ENCODE data around the gene ETS1.

The ETS1 gene

DNA sequence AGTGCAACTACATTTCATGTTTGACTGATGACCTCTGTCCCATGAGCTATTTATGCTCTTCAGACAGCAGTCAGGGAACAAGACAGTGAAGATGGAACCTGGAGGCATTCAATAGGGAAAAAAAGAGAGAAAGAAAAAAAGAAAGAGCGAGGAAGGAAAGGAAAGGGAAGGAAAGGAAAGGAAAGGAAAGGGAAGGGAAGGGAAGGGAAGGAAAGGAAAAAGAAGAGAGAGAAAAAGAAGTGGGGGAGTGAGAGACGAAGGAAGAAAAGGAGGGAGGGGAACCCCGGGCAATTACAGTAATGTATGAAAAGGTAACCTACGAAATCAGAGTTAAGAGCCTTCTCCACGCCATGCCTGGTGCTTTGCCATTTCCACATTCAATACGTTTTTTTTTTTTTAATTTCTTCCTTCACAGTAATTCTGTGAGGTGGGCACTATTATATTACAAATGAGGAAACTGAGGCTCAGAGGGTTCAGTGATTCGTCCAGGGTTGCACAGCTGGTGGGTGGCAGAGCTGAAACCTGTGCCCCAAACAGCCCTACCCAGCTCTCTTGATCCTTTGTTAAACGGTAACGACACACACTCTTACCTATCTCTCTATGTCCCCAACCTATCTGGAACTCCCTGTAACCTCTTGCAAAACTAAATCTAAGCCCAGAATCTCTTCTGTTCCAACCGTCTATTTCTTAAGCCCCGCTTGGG is 39.3 kb downstream of the ETS1 start:
- DNase-seq (ENCODE audit: low spot score) (no peak), FAIRE-seq (no peak)

DNA sequence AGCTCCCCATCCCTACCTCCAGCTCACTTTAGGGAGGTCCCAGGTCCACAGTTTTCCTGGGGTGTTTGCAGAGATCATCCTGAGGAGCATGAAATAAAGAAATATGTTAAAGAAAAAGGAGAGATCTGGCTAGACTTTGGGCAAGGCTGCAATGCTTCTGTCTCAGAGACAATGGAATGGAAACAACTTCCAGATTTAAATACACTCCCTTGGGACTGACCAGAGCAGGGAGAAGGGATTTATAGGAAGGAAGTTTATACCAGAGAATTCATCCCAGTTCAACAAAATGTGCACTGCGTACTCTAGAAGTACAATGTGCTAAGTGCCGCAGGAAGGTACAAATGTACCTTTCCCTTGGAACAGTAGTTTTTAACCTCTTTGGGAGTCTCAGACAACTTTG is 40.4 kb downstream of the ETS1 start:
- DNase-seq (ENCODE audit: low spot score) = no peak
- FAIRE-seq = no peak

DNA sequence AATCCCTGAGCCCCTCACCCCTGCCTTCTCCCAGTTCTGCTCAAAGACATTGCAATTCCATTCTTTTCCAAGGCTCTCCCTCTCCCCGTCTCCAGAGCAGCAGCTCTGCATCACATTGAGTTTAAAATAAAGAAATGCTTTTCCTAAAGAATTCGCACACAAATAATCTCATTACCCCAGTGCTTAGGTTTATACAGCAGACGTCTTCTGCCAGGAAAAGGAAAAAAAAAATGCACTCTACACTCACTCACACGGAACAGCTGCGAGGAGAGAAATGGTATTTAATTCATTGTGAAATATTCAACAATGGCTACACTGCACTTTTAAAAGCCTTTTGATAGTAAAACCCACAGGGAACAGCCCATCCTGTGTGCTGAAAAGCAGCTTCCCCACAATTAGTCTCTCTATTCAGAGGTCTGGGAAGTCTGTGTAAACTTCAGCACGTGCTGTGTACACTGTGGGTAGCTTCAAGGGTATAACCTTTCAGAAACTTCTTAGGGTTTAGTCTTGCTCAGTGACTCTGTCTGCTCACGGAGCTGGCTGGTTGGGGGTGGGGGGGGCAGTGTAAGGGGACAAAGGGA is 42.8 kb downstream of the ETS1 start:
- no peak for FAIRE-seq
- DNase-seq (ENCODE audit: low spot score) = no peak

DNA sequence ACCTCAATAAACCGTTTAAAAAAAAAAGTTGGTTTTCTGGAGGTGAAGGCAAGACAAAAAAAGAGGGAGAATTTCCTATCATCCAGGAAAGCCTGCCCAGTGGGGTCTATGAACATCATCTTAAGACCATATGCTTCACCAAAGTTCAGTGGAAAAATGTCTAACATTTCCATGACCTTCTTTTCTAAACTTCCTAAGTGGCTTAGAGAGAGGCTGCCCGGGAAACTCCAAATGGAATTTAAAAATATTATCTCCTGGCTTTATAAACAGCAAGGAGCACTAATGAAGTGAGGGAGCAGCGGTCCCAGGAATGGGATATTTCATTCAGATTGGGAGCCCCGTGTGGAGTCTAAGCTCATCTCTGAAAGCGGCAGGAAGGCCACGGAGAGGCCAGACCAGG is 46.9 kb downstream of the ETS1 start:
- FAIRE-seq (no peak), DNase-seq (ENCODE audit: low spot score) (no peak)

DNA sequence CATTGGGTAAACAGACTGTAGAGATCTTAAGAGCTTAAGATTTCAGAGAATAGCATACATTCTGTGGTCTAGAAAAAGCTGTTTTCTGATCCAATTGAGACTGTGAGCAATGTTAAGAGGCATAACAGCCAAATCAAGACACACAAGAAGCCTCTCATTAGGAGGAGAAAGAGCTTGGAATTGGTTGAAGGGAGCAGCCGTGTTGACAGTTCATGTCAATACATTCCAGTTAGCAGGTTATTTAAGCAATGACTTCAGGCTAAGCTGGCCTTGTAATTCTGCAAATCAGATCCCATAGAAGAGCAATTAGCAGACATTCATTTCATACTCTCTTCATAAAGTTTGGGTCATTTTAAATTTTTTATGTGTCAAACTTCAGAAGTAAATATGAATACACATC is 50.9 kb downstream of the ETS1 start:
- DNase-seq (ENCODE audit: low spot score) = no peak
- no peak for FAIRE-seq

DNA sequence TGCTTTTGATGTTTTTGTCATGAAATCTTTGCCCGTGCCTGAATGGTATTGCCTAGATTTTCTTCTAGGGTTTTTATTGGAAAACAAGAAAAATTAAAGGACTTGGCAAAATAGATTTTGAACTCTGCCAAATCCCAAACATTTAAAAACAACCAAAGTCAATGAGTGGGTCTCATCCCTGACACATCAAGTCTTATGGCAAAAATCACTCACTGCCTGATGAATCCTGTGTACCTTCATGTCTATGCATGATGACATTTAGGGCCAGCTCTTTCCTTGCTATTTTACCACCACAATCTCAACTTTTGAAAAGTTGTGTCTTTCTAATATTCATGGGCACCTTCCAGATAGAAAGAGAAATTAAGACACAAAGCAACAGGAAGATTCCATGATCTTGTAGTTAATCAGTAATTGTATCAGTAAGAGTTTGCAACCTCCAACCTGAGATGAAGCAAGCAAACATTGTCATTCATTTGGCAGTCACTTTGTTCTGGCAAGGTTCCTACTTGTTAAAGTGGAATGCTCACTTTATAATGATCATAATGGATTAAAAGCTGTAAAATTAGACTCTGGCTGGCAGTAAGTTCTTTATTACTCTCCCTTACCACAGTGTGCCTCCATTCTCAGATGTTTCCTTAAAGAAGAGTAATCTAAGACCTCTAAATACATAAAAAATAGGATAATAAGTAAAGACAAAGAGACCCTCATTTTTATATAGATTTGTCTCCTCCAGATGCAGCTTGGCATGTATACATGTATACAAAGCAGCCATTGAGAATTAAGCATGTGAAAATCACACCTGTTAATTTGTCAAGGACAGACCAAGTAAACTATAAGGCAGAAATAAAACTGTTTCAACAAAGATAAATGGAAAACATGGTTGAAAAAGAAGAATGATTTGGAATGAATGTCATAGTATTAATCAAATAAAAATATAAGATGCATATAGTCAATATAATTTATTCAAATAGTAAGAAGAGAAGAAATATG is 51.6 kb downstream of the ETS1 start:
- DNase-seq (ENCODE audit: low spot score) (no peak), FAIRE-seq (no peak)

DNA sequence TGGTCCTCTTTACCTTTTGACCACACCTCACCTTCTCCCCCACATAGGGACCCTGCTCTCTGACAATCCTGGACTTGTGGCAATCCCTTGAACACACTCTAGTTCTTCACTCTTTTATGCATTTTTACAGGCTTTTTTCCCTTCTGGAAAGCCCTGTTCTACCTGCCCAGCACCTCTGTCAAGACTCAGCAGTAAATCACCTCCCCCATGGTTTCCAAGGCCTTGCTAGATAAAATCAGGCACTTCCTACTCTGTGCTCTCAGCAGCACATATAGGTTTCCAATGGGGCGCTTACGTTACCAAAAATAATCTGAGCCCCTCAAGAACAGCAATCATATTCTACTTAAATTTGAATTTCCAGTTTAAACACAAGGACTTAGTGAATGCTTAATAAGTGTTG is 53.9 kb downstream of the ETS1 start:
- FAIRE-seq = no peak
- DNase-seq (ENCODE audit: low spot score) = no peak

DNA sequence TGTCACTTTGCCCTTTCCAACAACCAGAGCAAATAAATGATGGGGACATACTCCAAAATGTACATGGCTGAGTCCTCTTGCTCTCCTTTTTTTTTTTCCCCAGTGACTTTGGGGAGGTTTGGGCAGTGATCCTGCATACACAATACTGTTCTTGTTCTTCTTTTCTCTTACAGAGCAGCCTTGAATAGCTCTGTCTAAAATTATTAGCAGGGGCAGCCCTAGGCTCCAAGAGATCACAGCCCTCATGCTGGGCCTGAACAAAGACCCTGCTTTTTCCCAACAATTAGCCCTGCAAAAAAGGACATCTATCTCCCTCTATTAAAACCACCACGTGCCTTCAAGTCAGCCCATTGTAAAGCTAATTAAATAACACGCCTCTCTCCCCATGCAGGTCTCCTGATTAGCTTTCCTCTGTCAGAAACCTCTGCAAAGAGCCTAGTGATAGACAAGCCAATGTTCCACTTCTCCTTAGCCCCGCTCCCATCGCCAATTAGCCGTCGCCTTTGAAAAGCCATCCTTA is 54.7 kb downstream of the ETS1 start:
- FAIRE-seq (no peak), DNase-seq (ENCODE audit: low spot score) (no peak)

DNA sequence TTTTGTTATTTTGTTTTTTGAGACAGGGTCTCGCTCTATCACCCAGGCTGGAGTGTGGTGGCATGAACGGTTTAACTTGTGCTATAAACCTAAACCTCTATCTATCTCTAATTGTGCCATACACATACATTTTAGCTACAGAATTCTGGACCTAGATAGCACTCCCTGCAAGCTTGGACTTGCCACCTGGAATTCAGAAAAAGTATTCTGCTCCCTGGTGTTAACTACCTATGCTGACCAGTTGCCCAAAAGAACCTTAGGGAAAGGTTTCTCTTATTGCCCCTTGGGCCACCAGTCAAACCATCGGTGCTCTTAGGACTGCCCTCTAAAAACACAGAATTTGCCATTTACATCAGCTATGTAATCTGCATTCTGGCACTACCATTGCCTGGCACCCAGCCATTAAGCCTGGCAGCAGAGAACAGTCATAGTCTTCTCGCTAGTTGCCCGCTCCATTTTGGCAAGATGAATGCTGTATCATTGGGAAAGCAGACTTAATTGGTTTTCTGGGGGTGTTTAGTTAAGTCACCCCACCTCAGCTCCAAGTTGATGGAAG is 55.3 kb downstream of the ETS1 start:
- no peak for DNase-seq (ENCODE audit: low spot score)
- FAIRE-seq = no peak

DNA sequence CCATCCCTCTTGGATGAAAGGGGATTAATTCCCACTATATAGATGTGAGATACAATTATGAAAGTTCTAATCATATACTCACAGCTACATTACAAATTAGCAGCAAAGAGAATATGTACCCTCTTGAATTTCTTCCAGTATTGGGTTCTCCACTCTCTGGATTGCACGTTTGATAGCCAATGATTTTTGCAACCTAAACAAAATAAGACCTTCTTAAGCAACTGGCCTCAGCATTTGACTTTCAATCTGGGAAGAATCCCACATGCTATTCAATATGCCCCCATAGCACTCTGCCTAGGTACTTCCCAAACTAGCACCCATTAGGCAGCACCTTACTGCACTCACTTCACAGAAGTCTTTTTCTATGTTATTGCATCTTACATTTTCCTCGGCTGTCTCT is 55.8 kb downstream of the ETS1 start:
- no peak for DNase-seq (ENCODE audit: low spot score)
- no peak for FAIRE-seq

DNA sequence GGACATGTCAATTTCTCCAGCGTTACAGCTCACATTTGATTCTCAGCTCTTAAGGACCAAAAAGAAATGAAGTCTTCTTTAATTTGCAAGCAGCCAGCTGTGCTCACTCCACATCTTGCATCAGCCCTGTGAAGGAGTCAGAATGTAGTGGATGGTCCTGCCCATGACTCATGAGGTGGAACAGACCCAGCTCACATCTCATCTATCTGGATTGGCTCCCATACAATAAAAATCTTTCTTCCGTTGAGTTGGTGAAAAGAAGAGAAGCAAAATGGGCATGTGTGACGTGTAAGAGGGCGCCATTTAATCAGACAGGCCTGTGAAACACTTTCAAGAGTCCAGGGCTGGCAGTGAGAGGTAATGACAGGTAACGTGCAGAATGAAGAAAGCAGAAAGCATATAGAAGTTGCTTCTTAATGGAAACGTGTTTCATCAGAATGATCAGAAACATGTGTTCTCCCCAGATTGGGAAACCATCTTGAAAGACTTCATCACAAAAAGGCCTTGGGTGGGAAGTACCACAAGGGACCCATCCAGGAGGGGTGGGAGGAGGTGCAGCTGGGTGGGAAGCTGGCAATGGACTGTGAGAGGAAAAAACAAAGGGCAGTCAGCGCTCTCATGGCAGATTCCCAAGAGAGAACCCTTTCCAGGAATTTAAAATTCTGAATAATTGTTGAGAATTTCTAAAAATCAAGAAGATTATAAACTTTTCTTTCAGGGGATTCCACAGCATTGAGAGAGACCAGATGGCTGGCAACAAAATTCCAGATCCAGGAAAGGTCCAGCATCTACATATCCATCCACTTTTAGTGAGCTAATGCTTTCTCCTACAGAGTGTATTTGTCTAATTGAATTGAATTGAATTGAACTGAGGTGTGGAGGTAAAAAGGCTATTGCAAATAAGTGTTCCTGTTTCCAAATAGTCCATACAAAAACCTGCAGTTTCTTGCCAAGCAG is 57.0 kb downstream of the ETS1 start:
- DNase-seq (ENCODE audit: low spot score) (peak; percentile 36), FAIRE-seq (no peak)

DNA sequence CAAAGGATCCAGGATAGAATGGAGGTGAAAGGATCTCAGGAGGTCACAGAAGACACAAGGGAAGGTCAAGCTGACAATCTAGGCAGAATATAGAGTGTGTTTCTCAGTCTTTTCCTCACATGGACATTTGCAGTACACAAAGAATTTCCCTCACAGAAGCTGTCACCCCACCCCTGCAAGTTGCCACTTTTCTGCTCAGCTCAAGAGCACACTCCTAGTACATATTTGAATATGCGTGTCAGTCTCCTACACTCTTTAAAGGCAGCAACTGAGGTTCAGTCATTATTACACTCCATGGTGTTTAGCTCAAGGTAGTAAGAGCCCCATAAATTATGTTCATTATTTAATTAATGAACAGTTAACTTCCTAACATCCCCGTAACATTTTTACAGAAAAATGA is 59.1 kb downstream of the ETS1 start:
- DNase-seq (ENCODE audit: low spot score) (no peak), FAIRE-seq (no peak)

DNA sequence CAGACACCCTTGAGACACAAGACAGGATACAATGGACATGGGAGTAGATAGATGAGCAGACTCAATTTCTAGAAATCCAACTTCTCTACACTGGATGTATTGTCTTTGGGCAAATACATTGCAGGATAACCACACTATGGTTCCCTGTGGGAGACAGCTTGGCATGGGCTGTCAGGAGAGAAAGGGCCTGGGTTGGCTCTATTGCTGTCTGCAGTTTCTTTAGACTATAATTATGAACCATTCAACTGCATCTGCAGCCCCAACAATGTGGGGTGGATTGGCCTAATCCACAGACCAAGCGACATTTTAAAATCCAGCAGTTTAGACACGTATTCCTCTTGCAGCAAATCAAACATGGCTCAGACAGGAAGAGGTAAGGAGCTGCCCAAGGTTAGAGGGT is 60.3 kb downstream of the ETS1 start:
- no peak for FAIRE-seq
- no peak for DNase-seq (ENCODE audit: low spot score)

DNA sequence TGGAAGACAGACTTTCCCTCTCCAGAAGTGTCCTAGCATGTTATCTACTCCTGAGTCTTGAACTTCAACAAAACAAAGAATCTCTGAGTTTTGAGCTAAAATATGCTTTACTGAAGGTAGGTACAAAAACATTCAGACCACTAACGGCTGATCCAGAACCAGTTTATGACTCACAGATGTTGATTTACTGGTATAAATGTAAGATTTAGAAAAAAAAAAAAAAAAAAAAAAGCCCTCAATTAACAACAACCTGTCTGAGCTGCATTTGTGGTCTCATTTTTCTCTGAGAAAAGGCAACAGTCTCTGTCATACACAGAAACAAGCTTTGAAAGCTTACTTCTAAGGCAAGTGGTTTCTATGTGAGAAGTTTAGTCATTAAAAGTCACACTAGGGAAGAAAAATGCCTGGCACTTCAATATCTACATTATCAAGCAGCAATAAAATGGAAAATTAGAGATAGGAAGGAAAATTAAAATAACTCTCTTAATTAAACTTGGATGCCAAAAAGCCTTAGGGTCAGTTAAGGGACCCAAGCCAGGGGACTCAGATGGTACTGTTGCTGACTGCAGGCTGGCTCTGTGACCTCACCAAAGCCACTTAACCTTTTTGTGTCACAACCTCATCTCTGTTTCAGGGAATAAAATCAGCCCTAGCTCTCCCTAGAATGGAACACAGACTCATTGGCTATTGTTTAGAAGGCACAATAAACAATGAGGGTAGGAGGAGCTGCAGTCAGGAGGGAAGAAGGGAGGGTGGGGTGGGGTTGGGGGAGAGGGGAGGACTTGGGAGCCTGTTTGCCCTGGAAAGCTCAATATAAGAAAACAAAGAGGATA is 61.7 kb downstream of the ETS1 start:
- DNase-seq (ENCODE audit: low spot score) (no peak), FAIRE-seq (no peak)

DNA sequence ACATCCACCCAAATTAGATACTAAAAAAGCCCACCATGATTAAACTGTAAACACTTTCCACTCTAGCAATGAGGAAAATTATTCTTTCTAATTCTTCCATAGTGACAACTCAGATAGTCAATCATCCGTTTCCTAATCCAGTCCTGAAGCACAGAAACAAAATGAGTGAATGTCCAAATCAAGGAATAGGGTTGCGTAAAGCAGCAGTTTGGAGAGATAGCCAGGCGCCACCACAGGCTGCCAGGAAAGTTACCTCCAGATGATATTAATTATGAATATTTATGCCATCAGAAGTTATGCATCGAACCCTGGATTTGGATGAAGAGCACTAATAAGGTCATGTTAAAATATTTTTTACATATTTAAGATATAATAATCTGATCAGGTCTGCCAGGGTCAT is 63.2 kb downstream of the ETS1 start:
- no peak for FAIRE-seq

DNA sequence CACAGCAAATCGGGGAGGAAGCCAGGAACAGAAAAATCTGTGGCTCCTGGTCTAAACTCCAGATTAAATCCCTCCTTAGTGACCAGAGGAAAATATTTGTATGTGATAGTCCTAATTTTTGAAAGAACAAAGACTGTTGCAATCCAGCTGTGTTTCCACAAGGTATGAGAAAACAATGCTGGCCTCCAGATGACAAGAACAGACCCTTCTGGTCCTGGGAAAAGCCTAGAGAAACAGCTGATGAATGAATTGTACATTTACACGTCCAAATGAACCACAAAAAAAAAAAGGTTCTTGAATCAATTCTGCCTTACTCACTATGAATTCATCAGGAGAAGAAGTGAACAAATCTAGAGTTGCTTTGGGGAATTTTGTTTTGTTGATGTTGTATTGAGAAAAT is 63.7 kb downstream of the ETS1 start:
- FAIRE-seq (no peak), DNase-seq (ENCODE audit: low spot score) (no peak)

More for the DNA sequence above, 63.2 kb downstream of the ETS1 start:
- DNase-seq (ENCODE audit: low spot score) = no peak

DNA sequence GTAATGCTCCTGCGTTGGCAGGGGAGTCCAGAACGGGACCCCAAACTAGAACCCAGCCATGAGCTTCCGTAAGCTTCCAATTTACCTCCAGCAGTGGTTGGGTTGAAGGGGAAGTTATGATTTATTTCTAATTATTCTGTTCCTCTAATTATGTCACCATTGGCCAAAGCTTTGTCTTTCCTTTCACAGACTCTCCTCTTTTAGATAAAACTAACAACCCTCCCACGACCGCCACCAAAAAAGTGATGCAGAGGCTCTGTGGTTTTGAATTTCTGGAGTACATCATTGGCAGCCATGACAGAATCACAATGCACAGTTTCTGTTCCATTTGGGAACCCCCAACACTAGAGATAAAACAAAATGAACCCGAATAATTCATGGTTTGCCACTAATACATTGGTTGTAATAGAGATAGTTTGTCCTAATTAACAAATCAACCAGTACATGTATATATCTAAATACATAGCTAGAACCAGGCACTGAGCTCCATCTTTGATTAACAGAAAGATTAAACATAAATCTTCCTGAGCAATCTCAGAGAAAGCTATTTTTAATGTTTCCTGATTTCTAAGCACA is 64.3 kb downstream of the ETS1 start:
- FAIRE-seq (no peak), DNase-seq (ENCODE audit: low spot score) (no peak)

DNA sequence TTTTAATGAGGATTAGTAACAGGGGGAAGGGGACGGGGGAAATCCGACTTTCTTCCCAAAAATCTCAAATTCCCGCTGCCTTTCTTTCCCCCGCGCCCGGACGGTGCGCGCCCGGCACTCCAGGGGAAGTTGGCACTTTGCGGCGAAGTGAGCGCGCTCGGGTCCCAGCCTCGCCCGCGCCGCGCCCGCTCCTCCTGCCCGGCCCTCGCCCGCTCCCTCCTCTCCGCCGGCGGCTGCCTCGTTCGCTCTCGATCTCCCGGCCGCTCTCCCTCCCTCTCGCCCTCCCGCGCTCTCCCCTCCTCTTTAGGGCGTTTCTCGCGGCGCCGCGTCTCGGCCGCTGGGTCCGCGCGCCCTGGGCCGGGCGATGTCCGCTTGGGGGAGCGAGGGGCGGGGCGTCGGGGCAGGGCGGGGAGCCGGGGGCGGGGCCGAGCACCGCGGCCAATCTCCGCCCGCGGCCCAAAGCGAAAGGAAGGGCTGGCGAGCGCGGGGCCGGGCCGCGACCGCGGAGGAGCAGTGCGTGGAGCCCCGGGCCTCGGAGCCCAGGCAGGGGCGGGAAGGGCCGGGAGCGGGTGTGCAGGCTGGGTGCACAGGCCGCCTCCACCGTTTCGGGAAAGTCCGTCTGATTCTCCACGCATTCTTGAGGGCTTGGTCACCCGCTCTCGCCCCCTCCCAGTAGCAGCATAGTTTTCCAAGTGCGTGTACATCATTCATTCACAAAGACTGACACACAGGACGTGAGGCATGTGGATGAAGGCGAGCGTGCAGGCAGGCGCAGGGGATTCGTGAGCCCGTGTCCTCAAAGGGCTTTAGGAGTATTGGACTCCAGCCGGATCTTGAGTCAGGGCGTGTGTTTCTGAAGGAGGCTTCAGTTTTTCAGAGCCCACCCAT is 65.1 kb downstream of the ETS1 start:
- FAIRE-seq (peak; percentile 76), DNase-seq (ENCODE audit: low spot score) (peak; percentile 89)

Data from urothelium cell line (cell line).